ENCODE data around the gene ACBD6. TPM values are rescaled to one million over a fixed set of nuclear protein-coding genes. Genes with fewer than 3 reads are reported as not detected.

Gene ACBD6
- total and polyA plus RNA-seq, 10 of the 15 experiments (the other 5 are each of a cell fraction or from before 2014, with no cell fraction given), result 15.0 to 67.3 (median 55.0) TPM

DNA sequence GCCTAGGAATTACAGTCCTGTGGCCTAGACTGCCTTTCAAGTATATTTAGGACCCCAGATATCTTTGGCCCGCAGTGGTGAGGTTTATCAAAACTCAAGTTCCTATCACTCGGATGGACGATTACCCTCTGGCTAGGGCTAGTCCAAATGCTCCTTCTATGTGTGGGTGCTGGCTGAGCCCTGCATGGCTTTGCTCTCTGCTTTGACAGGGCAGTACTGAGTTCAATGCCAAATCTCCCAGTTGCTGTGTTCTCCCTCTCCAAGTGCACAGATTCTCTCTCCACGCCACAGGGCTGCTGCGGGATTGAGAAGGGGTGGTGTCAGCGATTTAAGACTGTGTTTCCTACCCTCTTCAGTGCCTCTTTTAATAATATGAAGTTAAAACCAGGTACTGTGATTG, 175.3 kb downstream of the ACBD6 start:
- no peak overlapping the region for H3K4me3 ChIP-seq
- TF ChIP-seq, protein P1, sequence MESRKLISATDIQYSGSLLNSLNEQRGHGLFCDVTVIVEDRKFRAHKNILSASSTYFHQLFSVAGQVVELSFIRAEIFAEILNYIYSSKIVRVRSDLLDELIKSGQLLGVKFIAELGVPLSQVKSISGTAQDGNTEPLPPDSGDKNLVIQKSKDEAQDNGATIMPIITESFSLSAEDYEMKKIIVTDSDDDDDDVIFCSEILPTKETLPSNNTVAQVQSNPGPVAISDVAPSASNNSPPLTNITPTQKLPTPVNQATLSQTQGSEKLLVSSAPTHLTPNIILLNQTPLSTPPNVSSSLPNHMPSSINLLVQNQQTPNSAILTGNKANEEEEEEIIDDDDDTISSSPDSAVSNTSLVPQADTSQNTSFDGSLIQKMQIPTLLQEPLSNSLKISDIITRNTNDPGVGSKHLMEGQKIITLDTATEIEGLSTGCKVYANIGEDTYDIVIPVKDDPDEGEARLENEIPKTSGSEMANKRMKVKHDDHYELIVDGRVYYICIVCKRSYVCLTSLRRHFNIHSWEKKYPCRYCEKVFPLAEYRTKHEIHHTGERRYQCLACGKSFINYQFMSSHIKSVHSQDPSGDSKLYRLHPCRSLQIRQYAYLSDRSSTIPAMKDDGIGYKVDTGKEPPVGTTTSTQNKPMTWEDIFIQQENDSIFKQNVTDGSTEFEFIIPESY (IDR thresholded peaks at IDR 0.05), result no peak
- TF ChIP-seq NFYA (IDR thresholded peaks at IDR 0.05; ENCODE audit: borderline replicate concordance, low read depth, low read length), result no peak
- H3K27ac ChIP-seq (ENCODE audit: control insufficient read depth, insufficient read depth), result no peak overlapping the region
- BruUV-seq (replicated peaks), result no TSS peak
- in situ Hi-C loops (cut with MboI) (no loop called here), intact Hi-C loops (cut with micrococcal nuclease; ENCODE audit: unreplicated experiment) (no loop called here)
- ATAC-seq (no peak), DNase-seq (ENCODE audit: low read depth, low spot score) (no peak), FAIRE-seq (no peak)
- 99% methylated on average over 6 of the region's 6 CpGs for WGBS (ENCODE audit: insufficient coverage, insufficient replicate concordance, low lambda C conversion rate, missing lambda C conversion rate)
- H3K79me2 ChIP-seq (ENCODE audit: control insufficient read depth, insufficient read depth, low read length), result no peaks in the 10 kb centered on the region; the same call in 1 of the 2 replicates
- no peaks in the 10 kb centered on the region for H4K20me1 ChIP-seq (ENCODE audit: control insufficient read depth, insufficient read depth)
- H2AFZ ChIP-seq (ENCODE audit: control insufficient read depth, low read depth, low read length), result no peak overlapping the region
- ChIA-PET SMC1A (ENCODE audit: uncharacterized antibody, unreplicated experiment) (interaction anchor here (1.1 kb wide), 1 partner anchor 27 kb away, joined by 3 read pairs; no protein-coding TSS in a partner anchor), RAD21 (ENCODE audit: unreplicated experiment) (no interaction called here), CTCF (interaction anchor here (1.5 kb wide), 1 partner anchor 13 kb away, joined by 4 read pairs; no protein-coding TSS in a partner anchor), POLR2A (no interaction called here)
- H3K27me3 ChIP-seq (replicated peaks in 1 of 2; ENCODE audit: control insufficient read depth in 2 of 2, insufficient read depth in 2 of 2, low read length in 1 of 2), result no peaks in the 10 kb centered on the region
- H3K9ac ChIP-seq (ENCODE audit: control insufficient read depth, insufficient read depth, low read length), result no peak overlapping the region
- H3K4me2 ChIP-seq (ENCODE audit: control insufficient read depth, insufficient read depth), result no peak overlapping the region
- H3K4me1 ChIP-seq (ENCODE audit: control insufficient read depth, insufficient read depth, low read length), result no peaks in the 10 kb centered on the region
- H3K9me3 ChIP-seq (replicated peaks; ENCODE audit: control insufficient read depth, insufficient read depth, low read length), result no peaks in the 10 kb centered on the region; the same call in 1 of the 3 replicates
- H3K36me3 ChIP-seq (ENCODE audit: control insufficient read depth in 2 of 2, insufficient read depth in 2 of 2, low read length in 1 of 2), result no peaks in the 10 kb centered on the region

DNA sequence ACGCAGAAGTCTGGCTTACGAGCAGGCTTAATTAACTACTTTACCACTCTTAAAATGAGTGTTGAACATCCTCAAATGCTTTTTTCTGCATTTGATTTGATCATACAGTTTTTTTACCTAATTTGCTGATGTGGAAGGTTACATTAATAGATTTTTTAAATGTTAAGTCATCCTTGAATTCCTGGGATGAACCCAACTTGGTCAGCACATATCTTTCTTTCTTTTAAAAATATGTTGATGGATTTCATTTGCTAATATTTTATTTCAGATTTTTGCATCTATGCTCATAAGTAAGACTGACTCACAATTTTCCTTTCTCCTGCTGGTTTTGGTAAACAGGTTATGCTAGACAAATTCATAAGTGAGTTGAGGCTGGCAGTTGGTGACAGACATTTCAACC, 189.5 kb downstream of the ACBD6 start:
- ChIA-PET RAD21 (ENCODE audit: unreplicated experiment) (no interaction called here), SMC1A (ENCODE audit: uncharacterized antibody, unreplicated experiment) (no interaction called here), CTCF (no interaction called here), POLR2A (no interaction called here)
- Histone ChIP-seq H3K4me2 (ENCODE audit: control insufficient read depth, insufficient read depth) (no peak overlapping the region), H4K20me1 (ENCODE audit: control insufficient read depth, insufficient read depth) (no peaks in the 10 kb centered on the region), H3K79me2 (ENCODE audit: control insufficient read depth, insufficient read depth, low read length) (no peaks in the 10 kb centered on the region), H3K4me1 (ENCODE audit: control insufficient read depth, insufficient read depth, low read length) (no peaks in the 10 kb centered on the region), H3K27me3 (replicated peaks in 1 of 2; ENCODE audit: control insufficient read depth in 2 of 2, insufficient read depth in 2 of 2, low read length in 1 of 2) (no peaks in the 10 kb centered on the region), H2AFZ (ENCODE audit: control insufficient read depth, low read depth, low read length) (no peak overlapping the region), H3K9me3 (replicated peaks; ENCODE audit: control insufficient read depth, insufficient read depth, low read length) (no peaks in the 10 kb centered on the region), H3K27ac (ENCODE audit: control insufficient read depth, insufficient read depth) (no peak overlapping the region), H3K4me3 (no peak overlapping the region), H3K36me3 (ENCODE audit: control insufficient read depth in 2 of 2, insufficient read depth in 2 of 2, low read length in 1 of 2) (no peaks in the 10 kb centered on the region; a peak in 1 of 4 replicates), H3K9ac (ENCODE audit: control insufficient read depth, insufficient read depth, low read length) (no peak overlapping the region)
- no peak for ATAC-seq
- intact Hi-C loops (cut with micrococcal nuclease; ENCODE audit: unreplicated experiment) (no loop called here), in situ Hi-C loops (cut with MboI) (no loop called here)
- FAIRE-seq, result no peak
- no TSS peak for BruUV-seq (replicated peaks)
- 98% methylated on average over 2 of the region's 2 CpGs for WGBS (ENCODE audit: insufficient coverage, insufficient replicate concordance, low lambda C conversion rate, missing lambda C conversion rate)
- no peak for DNase-seq (ENCODE audit: low read depth, low spot score)
- no peak for TF ChIP-seq GABPA (IDR thresholded peaks at IDR 0.05; ENCODE audit: low read depth)
- no peak for TF ChIP-seq NR2C2 (IDR thresholded peaks at IDR 0.05; ENCODE audit: borderline replicate concordance, control insufficient read depth, insufficient read length, low read depth)
- no peak for TF ChIP-seq CHD4 (IDR thresholded peaks at IDR 0.05)
- TF ChIP-seq, protein P2, sequence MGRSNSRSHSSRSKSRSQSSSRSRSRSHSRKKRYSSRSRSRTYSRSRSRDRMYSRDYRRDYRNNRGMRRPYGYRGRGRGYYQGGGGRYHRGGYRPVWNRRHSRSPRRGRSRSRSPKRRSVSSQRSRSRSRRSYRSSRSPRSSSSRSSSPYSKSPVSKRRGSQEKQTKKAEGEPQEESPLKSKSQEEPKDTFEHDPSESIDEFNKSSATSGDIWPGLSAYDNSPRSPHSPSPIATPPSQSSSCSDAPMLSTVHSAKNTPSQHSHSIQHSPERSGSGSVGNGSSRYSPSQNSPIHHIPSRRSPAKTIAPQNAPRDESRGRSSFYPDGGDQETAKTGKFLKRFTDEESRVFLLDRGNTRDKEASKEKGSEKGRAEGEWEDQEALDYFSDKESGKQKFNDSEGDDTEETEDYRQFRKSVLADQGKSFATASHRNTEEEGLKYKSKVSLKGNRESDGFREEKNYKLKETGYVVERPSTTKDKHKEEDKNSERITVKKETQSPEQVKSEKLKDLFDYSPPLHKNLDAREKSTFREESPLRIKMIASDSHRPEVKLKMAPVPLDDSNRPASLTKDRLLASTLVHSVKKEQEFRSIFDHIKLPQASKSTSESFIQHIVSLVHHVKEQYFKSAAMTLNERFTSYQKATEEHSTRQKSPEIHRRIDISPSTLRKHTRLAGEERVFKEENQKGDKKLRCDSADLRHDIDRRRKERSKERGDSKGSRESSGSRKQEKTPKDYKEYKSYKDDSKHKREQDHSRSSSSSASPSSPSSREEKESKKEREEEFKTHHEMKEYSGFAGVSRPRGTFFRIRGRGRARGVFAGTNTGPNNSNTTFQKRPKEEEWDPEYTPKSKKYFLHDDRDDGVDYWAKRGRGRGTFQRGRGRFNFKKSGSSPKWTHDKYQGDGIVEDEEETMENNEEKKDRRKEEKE (IDR thresholded peaks at IDR 0.05), result no peak
- no peak for TF ChIP-seq HCFC1 (IDR thresholded peaks at IDR 0.05; ENCODE audit: low read length)
- TF ChIP-seq, protein P3, sequence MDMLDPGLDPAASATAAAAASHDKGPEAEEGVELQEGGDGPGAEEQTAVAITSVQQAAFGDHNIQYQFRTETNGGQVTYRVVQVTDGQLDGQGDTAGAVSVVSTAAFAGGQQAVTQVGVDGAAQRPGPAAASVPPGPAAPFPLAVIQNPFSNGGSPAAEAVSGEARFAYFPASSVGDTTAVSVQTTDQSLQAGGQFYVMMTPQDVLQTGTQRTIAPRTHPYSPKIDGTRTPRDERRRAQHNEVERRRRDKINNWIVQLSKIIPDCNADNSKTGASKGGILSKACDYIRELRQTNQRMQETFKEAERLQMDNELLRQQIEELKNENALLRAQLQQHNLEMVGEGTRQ (IDR thresholded peaks at IDR 0.05; ENCODE audit: borderline replicate concordance, low read depth, low read length), result no peak
- TF ChIP-seq, protein P4, sequence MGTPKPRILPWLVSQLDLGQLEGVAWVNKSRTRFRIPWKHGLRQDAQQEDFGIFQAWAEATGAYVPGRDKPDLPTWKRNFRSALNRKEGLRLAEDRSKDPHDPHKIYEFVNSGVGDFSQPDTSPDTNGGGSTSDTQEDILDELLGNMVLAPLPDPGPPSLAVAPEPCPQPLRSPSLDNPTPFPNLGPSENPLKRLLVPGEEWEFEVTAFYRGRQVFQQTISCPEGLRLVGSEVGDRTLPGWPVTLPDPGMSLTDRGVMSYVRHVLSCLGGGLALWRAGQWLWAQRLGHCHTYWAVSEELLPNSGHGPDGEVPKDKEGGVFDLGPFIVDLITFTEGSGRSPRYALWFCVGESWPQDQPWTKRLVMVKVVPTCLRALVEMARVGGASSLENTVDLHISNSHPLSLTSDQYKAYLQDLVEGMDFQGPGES (IDR thresholded peaks at IDR 0.05), result no peak

Data from GM12878 (cell line).